H9 (cell line): Measurements from ENCODE around the gene HAUS7. TPM values are rescaled to one million over a fixed set of nuclear protein-coding genes. Genes with fewer than 3 reads are reported as not detected.

ENCODE experiments used
- DNase-seq: peaks from one replicate; pipeline ENCODE4 v3.0.0-alpha.2; 2017
- H2AFZ ChIP-seq: one replicate; pipeline ENCODE4 v1.6.1; 2013; ENCODE audit warnings: mild to moderate bottlenecking, low read length, control low read depth, moderate library complexity
- H2AK5ac ChIP-seq: 2 replicates; pipeline ENCODE4 v1.6.1; 2013; ENCODE audit warnings: low read length, control low read depth, mixed read lengths; ENCODE audit not compliant: insufficient read length
- H2BK120ac ChIP-seq: one replicate; pipeline ENCODE4 v1.6.1; 2013; ENCODE audit warnings: low read depth, mild to moderate bottlenecking, low read length, control low read depth, inconsistent platforms; ENCODE audit not compliant: poor library complexity, severe bottlenecking
- H2BK12ac ChIP-seq: 2 replicates; pipeline ENCODE4 v1.6.1; 2013; ENCODE audit warnings: low read length, control low read depth, mixed read lengths, low read depth; ENCODE audit not compliant: insufficient read length
- H2BK15ac ChIP-seq: 2 replicates; pipeline ENCODE4 v1.6.1; 2013; ENCODE audit warnings: low read depth, low read length, control low read depth
- H2BK20ac ChIP-seq: one replicate; pipeline ENCODE4 v1.6.1; 2013; ENCODE audit warnings: low read depth, mild to moderate bottlenecking, low read length, control low read depth, inconsistent platforms; ENCODE audit not compliant: poor library complexity, severe bottlenecking
- H2BK5ac ChIP-seq: 2 replicates; pipeline ENCODE4 v1.6.1; 2013; ENCODE audit warnings: low read length, control low read depth, mixed read lengths; ENCODE audit not compliant: insufficient read length
- H3K14ac ChIP-seq: 2 replicates; pipeline ENCODE4 v1.6.1; 2013; ENCODE audit warnings: low read length, control low read depth; ENCODE audit not compliant: insufficient read depth
- H3K18ac ChIP-seq: 2 replicates; pipeline ENCODE4 v1.6.1; 2013; ENCODE audit warnings: low read depth, mild to moderate bottlenecking, mixed read lengths, low read length, control low read depth; ENCODE audit not compliant: insufficient read length
- H3K23ac ChIP-seq: 2 replicates; pipeline ENCODE4 v1.6.1; 2013; ENCODE audit warnings: low read length, control low read depth, mixed read lengths, low read depth; ENCODE audit not compliant: insufficient read length
- H3K23me2 ChIP-seq: 2 replicates; pipeline ENCODE4 v1.6.1; 2013; ENCODE audit warnings: low read depth, mild to moderate bottlenecking, mixed read lengths, low read length, control low read depth; ENCODE audit not compliant: insufficient read length, poor library complexity, severe bottlenecking
- H3K27ac ChIP-seq: 2 replicates; pipeline ENCODE4 v1.5.1; 2013; ENCODE audit warnings: low read length, control low read depth, mixed read lengths, low read depth; ENCODE audit not compliant: insufficient read length
- H3K27me3 ChIP-seq: 2 replicates; pipeline ENCODE4 v1.6.1; 2013; ENCODE audit warnings: low read length, control low read depth, inconsistent platforms; ENCODE audit not compliant: insufficient read depth
- H3K4ac ChIP-seq: 2 replicates; pipeline ENCODE4 v1.6.1; 2013; ENCODE audit warnings: low read depth, mild to moderate bottlenecking, control low read depth, inconsistent platforms, low read length, moderate library complexity
- H3K4me1 ChIP-seq: 2 replicates; pipeline ENCODE4 v1.6.1; 2013; ENCODE audit warnings: low read length, control low read depth, inconsistent platforms; ENCODE audit not compliant: insufficient read depth
- H3K4me2 ChIP-seq: 2 replicates; pipeline ENCODE4 v1.6.1; 2013; ENCODE audit warnings: low read length, control low read depth, mixed read lengths; ENCODE audit not compliant: insufficient read length, insufficient read depth
- H3K56ac ChIP-seq: 2 replicates; pipeline ENCODE4 v1.6.1; 2013; ENCODE audit warnings: low read depth, mild to moderate bottlenecking, mixed read lengths, low read length, control low read depth; ENCODE audit not compliant: insufficient read length
- H3K79me1 ChIP-seq: 2 replicates; pipeline ENCODE4 v1.6.1; 2013; ENCODE audit warnings: low read depth, mild to moderate bottlenecking, moderate library complexity, low read length, control low read depth, inconsistent platforms; ENCODE audit not compliant: insufficient read depth, poor library complexity, severe bottlenecking
- H3K79me2 ChIP-seq: 2 replicates; pipeline ENCODE4 v1.6.1; 2013; ENCODE audit warnings: low read length, control low read depth, inconsistent platforms; ENCODE audit not compliant: insufficient read depth
- H3K9ac ChIP-seq: 2 replicates; pipeline ENCODE4 v1.6.1; 2013; ENCODE audit warnings: low read length, control low read depth, mixed read lengths; ENCODE audit not compliant: insufficient read length; ENCODE audit errors: extremely low read depth
- H3K9me3 ChIP-seq: one replicate; pipeline ENCODE4 v1.6.1; 2013; ENCODE audit warnings: low read depth, low read length, inconsistent platforms; ENCODE audit not compliant: control insufficient read depth
- H3T11ph ChIP-seq: one replicate; pipeline ENCODE4 v1.6.1; 2013; ENCODE audit warnings: mild to moderate bottlenecking, low read length, control low read depth, inconsistent platforms
- H4K20me1 ChIP-seq: one replicate; pipeline ENCODE4 v1.6.1; 2013; ENCODE audit not compliant: control insufficient read depth, insufficient read length, insufficient read depth
- H4K5ac ChIP-seq: 2 replicates; pipeline ENCODE4 v1.6.1; 2013; ENCODE audit warnings: low read depth, mild to moderate bottlenecking, mixed read lengths, low read length, control low read depth; ENCODE audit not compliant: insufficient read length
- H4K8ac ChIP-seq: replicated peaks from 2 replicates; pipeline ENCODE4 v1.6.1; 2013; ENCODE audit warnings: low read length, control low read depth, mixed read lengths, low read depth; ENCODE audit not compliant: insufficient read length
- H4K91ac ChIP-seq: 2 replicates; pipeline ENCODE4 v1.6.1; 2013; ENCODE audit warnings: low read depth, mild to moderate bottlenecking, moderate library complexity, mixed read lengths, low read length, control low read depth; ENCODE audit not compliant: insufficient read length
- H3K27ac Mint-ChIP-seq, 3 experiments: 2 replicates in 2 of 3; 3 replicates in 1 of 3; pipeline ENCODE4 v1.8.0; 2020 to 2021; ENCODE audit warnings: mixed read lengths in 3 of 3, mild to moderate bottlenecking in 1 of 3, moderate library complexity in 1 of 3
- H3K27me3 Mint-ChIP-seq: 2 replicates; pipeline ENCODE4 v1.8.0; 2021; ENCODE audit warnings: low read depth, mild to moderate bottlenecking, moderate library complexity, mixed read lengths
- H3K36me3 Mint-ChIP-seq, 3 experiments: 2 replicates in 2 of 3; 3 replicates in 1 of 3; pipeline ENCODE4 v1.8.0; 2020 to 2021; ENCODE audit warnings: low read depth in 3 of 3, mixed read lengths in 3 of 3; ENCODE audit not compliant: insufficient read depth in 1 of 3
- H3K4me1 Mint-ChIP-seq, 2 experiments: 2 replicates each; pipeline ENCODE4 v1.8.0; 2020; ENCODE audit warnings: mixed read lengths in 2 of 2
- H3K4me3 Mint-ChIP-seq, 2 experiments: 2 replicates in 1 of 2; 3 replicates in 1 of 2; pipeline ENCODE4 v1.8.0; 2020 to 2021; ENCODE audit warnings: mild to moderate bottlenecking in 2 of 2, mixed read lengths in 2 of 2, moderate library complexity in 1 of 2
- H3K9me3 Mint-ChIP-seq, 2 experiments: 2 replicates in 1 of 2; 3 replicates in 1 of 2; pipeline ENCODE4 v1.8.0; 2020; ENCODE audit warnings: mild to moderate bottlenecking in 2 of 2, mixed read lengths in 2 of 2, moderate library complexity in 1 of 2
- CTCF ChIP-seq: fragments of 200-600 bp; sonication (generic); conservative IDR thresholded peaks from 3 replicates; pipeline ENCODE4 v1.8.0; 2021; ENCODE audit warnings: antibody characterized with exemption, mild to moderate bottlenecking
- WGBS: extraction: QIAGEN DNeasy Blood & Tissue Kit; methylation state at CpG from one replicate; pipeline ENCODE4 v1.1.7; 2013; ENCODE audit warnings: missing lambda C conversion rate, low lambda C conversion rate, mixed read lengths; ENCODE audit not compliant: insufficient read length; ENCODE audit errors: extremely low coverage; 5-methylcytosine and 5-hydroxymethylcytosine counted together
- total RNA-seq: library from RNA; stranded (reverse); gene quantifications from 2 replicates; pipeline ENCODE4 v1.2.1, GENCODE V29; 2021

Gene HAUS7
- total RNA-seq, 1 experiment from 2014 or later: 45.3 TPM

DNA sequence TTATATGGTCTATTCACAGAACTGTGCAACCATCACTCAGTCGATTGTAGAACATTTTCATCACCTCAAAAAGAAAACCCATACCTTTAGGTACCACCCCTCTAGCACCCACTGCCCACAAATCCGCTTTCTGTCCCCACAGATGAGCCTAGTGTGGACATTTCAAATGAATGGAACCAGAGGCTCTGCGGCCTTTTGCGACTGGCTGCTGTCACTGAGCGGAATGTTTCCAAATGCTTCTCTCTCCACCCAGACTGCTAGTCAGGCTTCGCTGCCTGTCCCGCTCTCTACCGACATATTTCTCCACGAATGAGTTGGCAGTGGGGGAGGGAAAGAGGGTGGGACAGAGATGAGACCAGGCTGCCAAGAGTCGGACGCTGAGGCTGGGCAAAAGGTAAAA is 22.7 kb upstream of the HAUS7 start:
- no peak overlapping the region for H3K4me3 Mint-ChIP-seq
- Histone ChIP-seq H3K4me2 (no peak overlapping the region), H2AFZ (no peak overlapping the region), H2BK20ac (no peak overlapping the region), H3K79me1 (no peaks in the 10 kb centered on the region), H3K27ac (no peak overlapping the region), H3K27me3 (no peaks in the 10 kb centered on the region), H3K4me1 (no peaks in the 10 kb centered on the region), H2BK15ac (no peak overlapping the region), H3K18ac (no peak overlapping the region), H3K4ac (no peak overlapping the region), H3K9me3 (peaks cover 25% of the 10 kb centered on the region), H3K23ac (no peak overlapping the region), H3K14ac (no peak overlapping the region), H2BK5ac (no peak overlapping the region), H3K23me2 (no peaks in the 10 kb centered on the region), H4K5ac (no peak overlapping the region), H4K8ac (no peak overlapping the region), H3K56ac (no peak overlapping the region), H3K9ac (no peak overlapping the region), H2BK120ac (no peak overlapping the region), H4K91ac (no peak overlapping the region), H2AK5ac (no peak overlapping the region), H3T11ph (no peak overlapping the region), H4K20me1 (no peaks in the 10 kb centered on the region), H2BK12ac (no peak overlapping the region), H3K79me2 (no peaks in the 10 kb centered on the region)
- no peak overlapping the region for H3K27ac Mint-ChIP-seq
- no peak for DNase-seq
- H3K9me3 Mint-ChIP-seq: peaks cover 40 to 59% of the 10 kb centered on the region in 2 experiments
- peaks cover 0 to 7% of the 10 kb centered on the region in 2 experiments; a peak in 2 of 4 replicates for H3K4me1 Mint-ChIP-seq
- H3K27me3 Mint-ChIP-seq: peaks cover 10% of the 10 kb centered on the region
- H3K36me3 Mint-ChIP-seq: peaks cover 0 to 2% (median 0%) of the 10 kb centered on the region in 3 experiments; a peak in 1 of 7 replicates
- TF ChIP-seq CTCF: no peak
- no CpG with 5 or more reads among the region's 11 CpGs for WGBS
